Liver (tissue), 9 donors: Measurements from ENCODE around the gene NEURL3. TPM values are rescaled to one million over a fixed set of nuclear protein-coding genes. Genes with fewer than 3 reads are reported as not detected.

Experiments
- DNase-seq: peaks from one replicate; pipeline ENCODE4 v3.0.0-alpha.2; 2017; ENCODE audit warnings: low spot score
- H3K27ac ChIP-seq, 2 donors: one replicate each; pipeline ENCODE4 v1.7.0; 2013; ENCODE audit warnings: inconsistent platforms in 2 of 2, low read length in 2 of 2, control low read depth in 1 of 2, low read depth in 1 of 2, mild to moderate bottlenecking in 1 of 2
- H3K27me3 ChIP-seq, 4 donors: one replicate each; pipeline versions ENCODE4 v1.6.1 to v1.7.0; 2013; ENCODE audit warnings: low read length in 3 of 4, inconsistent platforms in 1 of 4, mild to moderate bottlenecking in 1 of 4, moderate library complexity in 1 of 4; ENCODE audit not compliant: control insufficient read depth in 4 of 4, insufficient read depth in 4 of 4
- H3K36me3 ChIP-seq, 4 donors: one replicate each; pipeline versions ENCODE4 v1.6.1 to v1.7.0; 2013; ENCODE audit warnings: low read length in 3 of 4, mild to moderate bottlenecking in 3 of 4, low read depth in 1 of 4, moderate library complexity in 1 of 4; ENCODE audit not compliant: control insufficient read depth in 4 of 4, insufficient read depth in 3 of 4
- H3K4me1 ChIP-seq, 4 donors: one replicate each; pipeline versions ENCODE4 v1.6.1 to v1.7.0; 2013; ENCODE audit warnings: low read length in 3 of 4, mild to moderate bottlenecking in 3 of 4, moderate library complexity in 1 of 4; ENCODE audit not compliant: control insufficient read depth in 4 of 4, insufficient read depth in 4 of 4
- H3K4me3 ChIP-seq, 3 donors: one replicate each; pipeline versions ENCODE4 v1.6.1 to v1.7.0; 2013; ENCODE audit warnings: low read length in 3 of 3, control low read depth in 1 of 3, low read depth in 1 of 3, mild to moderate bottlenecking in 1 of 3
- H3K9ac ChIP-seq, 2 donors: one replicate each; pipeline ENCODE4 v1.7.0; 2013; ENCODE audit warnings: low read length in 2 of 2, mild to moderate bottlenecking in 2 of 2, moderate library complexity in 2 of 2, control low read depth in 1 of 2, low read depth in 1 of 2
- H3K9me3 ChIP-seq, 4 donors: one replicate each; pipeline versions ENCODE4 v1.6.1 to v1.7.0; 2013; ENCODE audit warnings: low read length in 3 of 4; ENCODE audit not compliant: control insufficient read depth in 4 of 4
- CTCF ChIP-seq: fragments of 150-350 bp; IDR thresholded peaks from 2 replicates; pipeline ENCODE4 v1.5.1; 2017; ENCODE audit warnings: improper control_type of control experiment, low read depth, low read length; ENCODE audit not compliant: missing input control
- EGR1 ChIP-seq, 2 donors: IDR thresholded peaks; 2 replicates each; pipeline ENCODE4 v1.6.1; 2016 to 2018; ENCODE audit warnings: antibody characterized with exemption in 2 of 2, low read depth in 2 of 2
- FOXA1 ChIP-seq: IDR thresholded peaks from 2 replicates; pipeline ENCODE4 v1.6.1; 2016; ENCODE audit warnings: antibody characterized with exemption
- FOXA2 ChIP-seq: IDR thresholded peaks from 2 replicates; pipeline ENCODE4 v1.6.1; 2016; ENCODE audit warnings: antibody characterized with exemption
- GABPA ChIP-seq, 2 donors: IDR thresholded peaks in 1 of 2; conservative IDR thresholded peaks in 1 of 2; 2 replicates each; pipeline ENCODE4 v1.6.1; 2016; ENCODE audit warnings: antibody characterized with exemption in 2 of 2, mild to moderate bottlenecking in 1 of 2, moderate library complexity in 1 of 2
- HNF4A ChIP-seq, 2 donors: conservative IDR thresholded peaks; 2 replicates each; pipeline ENCODE4 v1.6.1; 2016; ENCODE audit warnings: antibody characterized with exemption in 2 of 2, mild to moderate bottlenecking in 2 of 2
- HNF4G ChIP-seq: IDR thresholded peaks from 2 replicates; pipeline ENCODE4 v1.6.1; 2016; ENCODE audit warnings: antibody characterized with exemption
- JUND ChIP-seq, 2 donors: IDR thresholded peaks; 2 replicates each; pipeline ENCODE4 v1.6.1; 2016; ENCODE audit warnings: antibody characterized with exemption in 2 of 2
- NR2F2 ChIP-seq: IDR thresholded peaks from 2 replicates; pipeline ENCODE4 v1.6.1; 2016; ENCODE audit warnings: antibody characterized with exemption
- RAD21 ChIP-seq, 2 donors: IDR thresholded peaks; 2 replicates each; pipeline ENCODE4 v1.6.1; 2016; ENCODE audit warnings: antibody characterized with exemption in 2 of 2, mild to moderate bottlenecking in 2 of 2
- REST ChIP-seq: IDR thresholded peaks from 2 replicates; pipeline ENCODE4 v1.6.1; 2016; ENCODE audit warnings: antibody characterized with exemption, mild to moderate bottlenecking
- RXRA ChIP-seq, 2 donors: IDR thresholded peaks; 2 replicates each; pipeline ENCODE4 v1.6.1; 2017 to 2018; ENCODE audit warnings: antibody characterized with exemption in 2 of 2, mild to moderate bottlenecking in 1 of 2
- SP1 ChIP-seq: IDR thresholded peaks from 2 replicates; pipeline ENCODE4 v1.6.1; 2018; ENCODE audit warnings: antibody characterized with exemption, mild to moderate bottlenecking
- TAF1 ChIP-seq: conservative IDR thresholded peaks from 2 replicates; pipeline ENCODE4 v1.6.1; 2016; ENCODE audit warnings: antibody characterized with exemption, mild to moderate bottlenecking
- YY1 ChIP-seq: IDR thresholded peaks from 2 replicates; pipeline ENCODE4 v1.6.1; 2016; ENCODE audit warnings: antibody characterized with exemption, mild to moderate bottlenecking
- ZBTB33 ChIP-seq: IDR thresholded peaks from 2 replicates; pipeline ENCODE4 v1.6.1; 2016; ENCODE audit warnings: antibody characterized with exemption
- WGBS: extraction: QIAGEN DNeasy Blood & Tissue Kit; methylation state at CpG from one replicate; pipeline ENCODE4 v1.1.7; 2013; 5-methylcytosine and 5-hydroxymethylcytosine counted together
- polyA plus RNA-seq, 2 donors: library from polyadenylated mRNA; stranded (reverse) in 1 of 2; unstranded in 1 of 2; fragments of 200-250 nt in 1 of 2; fragments of >200 nt in 1 of 2; fragmentation: Nextera tagmentation in 1 of 2; extraction: Ambion mirVana in 1 of 2; gene quantifications; one replicate each; pipeline versions ENCODE4 v1.2.1 to v1.2.3, GENCODE V29; 2013 to 2015
- total RNA-seq, 2 donors: library from RNA; depleted of rRNA; stranded (reverse); fragments of >200 nt; gene quantifications; one replicate each; pipeline ENCODE4 v1.2.3, GENCODE V29; 2014
- TF ChIP-seq, protein P1 (sequence below): IDR thresholded peaks from 2 replicates; pipeline ENCODE4 v1.6.1; 2016; ENCODE audit warnings: antibody characterized with exemption
- TF ChIP-seq, protein P2 (sequence below): IDR thresholded peaks from 2 replicates; pipeline ENCODE4 v1.6.1; 2016; ENCODE audit warnings: antibody characterized with exemption
- donor health status: healthy.
- donor health status: healthy.
- donor health status: healthy.
- donor health status: healthy.
- donor health status: healthy.

The NEURL3 gene
- total and polyA plus RNA-seq, 4 donors, result 0.61 to 3.4 (median 1.4) TPM

DNA sequence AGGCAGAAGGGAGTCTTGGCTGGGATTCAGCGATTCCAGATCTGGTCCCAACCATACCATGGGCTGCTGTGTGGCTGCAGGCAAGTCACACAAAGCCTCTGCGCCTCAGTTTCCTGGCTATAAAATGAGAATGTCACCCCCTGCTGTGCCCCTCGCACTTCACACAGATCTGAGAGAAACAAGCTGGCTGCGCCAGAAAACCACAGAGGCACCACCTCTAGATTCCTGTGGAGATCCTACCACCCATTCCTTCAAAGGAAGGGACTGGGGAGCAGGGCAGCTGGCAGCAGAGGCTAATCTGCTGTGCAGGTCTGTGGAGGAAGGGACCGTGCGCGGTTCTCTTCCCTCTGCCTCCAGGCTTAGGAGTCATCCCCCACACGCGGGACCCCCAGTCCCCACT lies 19.8 kb downstream of the NEURL3 start:
- WGBS, result 85% methylated on average over 9 of the region's 9 CpGs
- peak overlapping the region in 1 of 3 donors; percentile 45 for H3K4me3 ChIP-seq
- TF ChIP-seq HNF4G (no peak), FOXA2 (no peak), RXRA (IDR thresholded peaks at IDR 0.05) (no peak), EGR1 (IDR thresholded peaks at IDR 0.05; ENCODE audit: low read depth in 2 of 2) (no peak), FOXA1 (no peak), JUND (IDR thresholded peaks at IDR 0.05) (no peak), HNF4A (conservative IDR thresholded peaks at IDR 0.05) (no peak), REST (no peak), CTCF (no peak), ZBTB33 (no peak), TAF1 (no peak), NR2F2 (no peak), RAD21 (IDR thresholded peaks at IDR 0.05) (no peak), SP1 (no peak), GABPA (IDR thresholded peaks at IDR 0.05 in 1 of 2, conservative IDR thresholded peaks at IDR 0.05 in 1 of 2) (no peak), YY1 (no peak)
- TF ChIP-seq, protein P1, sequence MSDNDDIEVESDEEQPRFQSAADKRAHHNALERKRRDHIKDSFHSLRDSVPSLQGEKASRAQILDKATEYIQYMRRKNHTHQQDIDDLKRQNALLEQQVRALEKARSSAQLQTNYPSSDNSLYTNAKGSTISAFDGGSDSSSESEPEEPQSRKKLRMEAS, result no peak
- TF ChIP-seq, protein P2, sequence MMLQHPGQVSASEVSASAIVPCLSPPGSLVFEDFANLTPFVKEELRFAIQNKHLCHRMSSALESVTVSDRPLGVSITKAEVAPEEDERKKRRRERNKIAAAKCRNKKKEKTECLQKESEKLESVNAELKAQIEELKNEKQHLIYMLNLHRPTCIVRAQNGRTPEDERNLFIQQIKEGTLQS, result no peak

More for the DNA sequence above, 19.8 kb downstream of the NEURL3 start:
- H3K4me1 ChIP-seq, result no peaks in the 10 kb centered on the region
- peaks cover 0 to under 1% (median 0%) of the 10 kb centered on the region in 4 donors for H3K9me3 ChIP-seq
- no peaks in the 10 kb centered on the region for H3K27me3 ChIP-seq
- no peak overlapping the region for H3K9ac ChIP-seq
- DNase-seq, result no peak
- H3K27ac ChIP-seq, result peak overlapping the region; percentile 51 to 68
- no peaks in the 10 kb centered on the region for H3K36me3 ChIP-seq
